ENCODE measurements around the gene MAGI2.
A peak's percentile ranks its signal among the peaks of the same experiment; 100 is the strongest.

Gene MAGI2

GRCh38 chr7:79288655-79289054 lies 164.8 kb downstream of the MAGI2 start:
- no peak for DNase-seq (ENCODE audit: extremely low read depth, low read depth)
- TF ChIP-seq CTCF (IDR thresholded peaks at IDR 0.05; ENCODE audit: low read depth, low read length): no peak

GRCh38 chr7:79287981-79288380 lies 165.5 kb downstream of the MAGI2 start:
- no peak for TF ChIP-seq CTCF (IDR thresholded peaks at IDR 0.05; ENCODE audit: low read depth, low read length)
- DNase-seq (ENCODE audit: extremely low read depth, low read depth): no peak

GRCh38 chr7:79286181-79286580 lies 167.3 kb downstream of the MAGI2 start:
- no peak for TF ChIP-seq CTCF (IDR thresholded peaks at IDR 0.05; ENCODE audit: low read depth, low read length)
- DNase-seq (ENCODE audit: extremely low read depth, low read depth): no peak

GRCh38 chr7:79285756-79286155 lies 167.7 kb downstream of the MAGI2 start:
- TF ChIP-seq CTCF (IDR thresholded peaks at IDR 0.05; ENCODE audit: low read depth, low read length): no peak
- no peak for DNase-seq (ENCODE audit: extremely low read depth, low read depth)

GRCh38 chr7:79284211-79284610 lies 169.3 kb downstream of the MAGI2 start:
- no peak for TF ChIP-seq CTCF (IDR thresholded peaks at IDR 0.05; ENCODE audit: low read depth, low read length)
- DNase-seq (ENCODE audit: extremely low read depth, low read depth): no peak

GRCh38 chr7:79282882-79283602 lies 170.4 kb downstream of the MAGI2 start:
- TF ChIP-seq CTCF (IDR thresholded peaks at IDR 0.05; ENCODE audit: low read depth, low read length): no peak
- DNase-seq (ENCODE audit: extremely low read depth, low read depth): peak; percentile 83

GRCh38 chr7:79282070-79282694 lies 171.3 kb downstream of the MAGI2 start:
- DNase-seq (ENCODE audit: extremely low read depth, low read depth): peak; percentile 62
- TF ChIP-seq CTCF (IDR thresholded peaks at IDR 0.05; ENCODE audit: low read depth, low read length): peak; percentile 50

Data from AG09319 (cell line).